Measurements from ENCODE around the gene ACBD7.

ACBD7 gene

DNA sequence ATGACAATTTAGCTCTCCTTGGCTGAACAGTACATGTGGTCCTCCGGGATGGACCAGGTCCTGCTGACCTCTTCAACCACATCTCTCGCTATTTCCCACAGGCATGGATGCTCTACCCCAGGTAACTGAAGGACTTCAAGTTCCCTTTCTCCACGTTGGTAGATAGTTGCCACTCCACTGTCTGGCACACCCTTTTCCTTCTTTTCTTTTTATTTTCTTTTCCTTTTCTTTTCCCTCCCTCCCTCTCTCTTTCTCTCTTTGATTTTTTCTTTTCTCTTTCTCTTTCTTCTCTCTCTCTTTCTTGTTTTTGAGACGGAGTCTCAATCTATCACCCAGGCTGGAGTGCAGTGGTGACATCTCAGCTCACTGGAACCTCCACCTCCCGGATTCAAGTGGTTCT, 2.8 kb upstream of the ACBD7 start:
- DNase-seq (ENCODE audit: low spot score) = no peak

DNA sequence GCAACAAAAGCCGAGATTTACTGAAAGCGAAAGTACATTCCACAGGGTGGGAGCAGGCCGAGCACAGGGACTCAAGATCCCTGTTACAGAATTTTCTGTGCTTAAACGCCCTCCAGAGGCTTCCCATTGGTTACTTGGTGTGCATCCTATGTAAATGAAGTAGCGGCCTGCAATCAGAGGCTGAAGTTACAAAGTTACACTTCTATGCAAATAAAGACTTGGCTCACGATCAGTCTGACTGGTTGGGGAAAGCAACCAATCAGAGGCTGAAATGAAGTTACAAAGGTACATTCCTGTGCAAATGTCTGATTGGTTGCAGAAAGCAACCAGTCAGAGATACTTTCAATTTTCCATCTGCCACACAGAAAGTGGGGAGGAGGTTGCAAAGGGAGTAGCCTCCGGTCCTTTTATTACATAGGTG, 4.1 kb downstream of the ACBD7 start:
- DNase-seq (ENCODE audit: low spot score) = peak; percentile 16

DNA sequence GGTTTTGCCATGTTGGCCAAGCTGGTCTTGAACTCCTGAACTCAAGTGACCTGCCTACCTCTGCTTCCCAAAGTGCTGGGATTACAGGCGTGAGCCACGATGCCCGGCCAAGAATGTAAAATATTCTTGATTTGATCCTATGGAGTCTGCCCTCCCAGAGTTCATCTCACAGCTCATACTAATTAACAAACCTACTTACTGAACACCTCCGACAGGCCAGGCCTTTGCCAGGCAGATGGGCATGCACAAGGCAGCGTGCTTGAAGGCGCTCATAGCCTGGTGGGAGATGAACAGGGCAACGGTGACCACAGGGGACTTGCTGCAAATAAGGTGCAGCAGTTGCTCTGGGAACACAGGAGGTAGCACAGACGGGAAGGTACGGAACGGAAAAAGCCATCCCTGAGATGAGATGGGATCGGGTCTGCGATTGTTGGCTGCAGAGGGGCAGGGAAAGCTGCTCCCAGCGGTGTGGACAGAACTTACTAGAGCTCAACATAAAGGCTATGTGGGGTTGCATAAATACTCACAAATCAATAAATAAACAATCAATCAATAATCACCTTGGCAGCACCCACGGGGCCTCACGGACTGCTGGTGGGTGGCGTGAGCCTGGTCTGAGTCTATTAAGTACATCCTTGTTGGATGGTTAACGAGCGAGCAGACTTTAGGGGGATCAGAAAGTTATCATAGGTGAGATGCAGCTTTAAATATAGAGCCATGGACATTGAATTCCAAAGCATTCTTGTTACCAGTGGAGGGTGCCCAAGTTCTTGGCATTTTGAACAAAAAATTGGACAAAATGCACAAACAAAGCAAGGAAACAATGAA, 4.7 kb downstream of the ACBD7 start:
- DNase-seq (ENCODE audit: low spot score) = no peak

DNA sequence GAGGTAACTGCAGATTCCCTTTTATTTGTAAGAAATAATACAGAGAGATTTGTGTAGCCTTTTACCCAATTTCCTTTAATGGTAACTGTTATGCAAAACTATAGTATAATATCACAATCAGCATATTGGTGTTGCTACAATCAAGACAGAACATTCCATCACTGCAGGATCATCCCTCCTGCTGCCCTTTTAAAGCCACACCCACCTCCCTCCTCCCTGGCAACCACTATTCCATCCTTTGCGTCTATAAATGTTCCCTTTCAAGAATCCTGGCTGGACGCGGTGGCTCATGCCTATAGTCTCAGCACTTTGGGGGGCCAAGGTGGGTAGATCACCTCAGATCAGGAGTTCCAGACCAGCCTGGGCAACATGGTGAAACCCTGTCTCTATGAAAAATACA, 13.2 kb downstream of the ACBD7 start:
- no peak for DNase-seq (ENCODE audit: low spot score)

DNA sequence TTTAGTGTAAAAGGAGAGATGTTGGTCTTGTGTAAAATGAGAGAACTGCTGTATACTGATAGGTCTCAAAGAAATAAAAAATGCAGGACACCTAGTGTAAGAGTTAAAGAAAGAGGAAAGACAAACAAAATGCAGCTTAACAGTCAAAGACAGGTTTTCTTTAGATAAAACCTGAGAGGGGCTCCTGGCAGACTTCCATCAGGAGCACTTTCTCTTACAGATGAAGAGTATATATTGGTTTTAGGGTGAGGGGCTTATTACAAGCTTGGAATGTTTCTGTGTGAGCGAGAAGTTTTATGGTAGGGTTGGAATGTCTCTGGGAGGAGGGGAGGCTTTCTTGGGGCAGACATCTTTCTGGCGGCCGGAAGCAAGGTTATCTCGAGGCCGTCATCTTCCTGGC, 16.2 kb downstream of the ACBD7 start:
- DNase-seq (ENCODE audit: low spot score) = no peak

DNA sequence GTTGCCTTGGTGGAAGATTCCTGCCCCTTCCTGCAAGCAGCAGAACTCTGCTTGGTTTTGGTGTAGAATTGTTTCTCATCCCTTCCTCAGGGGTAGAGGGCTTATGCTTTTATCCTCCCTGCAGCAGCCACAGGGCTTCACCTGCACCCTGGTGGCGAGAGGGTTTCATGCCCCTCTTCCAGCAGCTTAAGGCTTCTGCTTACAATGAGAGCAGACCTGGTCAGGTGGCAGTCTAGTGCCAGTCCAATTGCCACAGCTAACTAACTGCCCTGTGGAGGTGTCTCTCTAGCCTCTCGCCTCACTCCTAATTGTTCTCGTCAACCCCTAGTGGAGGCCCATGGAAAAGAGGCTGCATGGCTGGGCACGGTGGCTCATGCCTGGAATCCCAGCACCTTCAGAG, 19.3 kb downstream of the ACBD7 start:
- DNase-seq (ENCODE audit: low spot score) = no peak

DNA sequence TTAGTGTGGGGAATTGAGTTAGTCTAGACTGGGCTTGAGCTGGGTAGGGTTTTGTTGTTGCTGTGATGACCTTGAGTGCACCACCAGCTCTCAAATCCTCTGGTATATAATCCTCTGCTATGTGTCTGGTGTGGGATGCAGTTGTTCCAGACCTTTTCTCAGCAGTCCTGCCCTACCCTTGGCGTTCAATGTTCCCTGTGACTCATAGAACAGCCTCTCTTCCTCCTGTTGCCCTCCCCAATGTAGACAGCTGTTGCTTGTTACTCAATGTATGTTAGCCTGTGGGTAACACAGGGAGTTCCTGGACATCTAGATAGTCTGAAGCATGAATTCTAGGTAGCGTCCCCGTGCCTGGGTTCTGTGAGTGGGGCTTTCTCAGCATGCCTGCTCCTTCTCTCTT, 19.8 kb downstream of the ACBD7 start:
- DNase-seq (ENCODE audit: low spot score) = no peak

DNA sequence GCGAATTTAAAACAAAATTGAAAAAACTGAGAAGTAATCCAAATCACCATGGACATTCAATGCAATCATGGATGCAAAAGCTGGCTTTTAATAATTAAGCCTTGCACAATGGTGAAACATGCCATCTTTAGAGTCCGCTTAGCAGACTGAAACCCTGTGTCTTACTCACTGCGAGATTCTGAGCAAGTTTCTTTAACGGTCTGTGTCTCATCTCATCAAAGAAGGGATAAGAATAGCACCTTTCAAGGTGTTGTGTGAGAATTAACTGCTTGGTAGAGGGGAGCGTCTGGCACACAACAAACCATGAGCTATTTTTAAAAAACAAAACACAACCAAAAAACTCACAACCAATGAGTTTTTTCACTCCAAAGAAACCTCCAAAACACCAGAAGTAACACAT, 21.4 kb downstream of the ACBD7 start:
- DNase-seq (ENCODE audit: low spot score) = no peak

DNA sequence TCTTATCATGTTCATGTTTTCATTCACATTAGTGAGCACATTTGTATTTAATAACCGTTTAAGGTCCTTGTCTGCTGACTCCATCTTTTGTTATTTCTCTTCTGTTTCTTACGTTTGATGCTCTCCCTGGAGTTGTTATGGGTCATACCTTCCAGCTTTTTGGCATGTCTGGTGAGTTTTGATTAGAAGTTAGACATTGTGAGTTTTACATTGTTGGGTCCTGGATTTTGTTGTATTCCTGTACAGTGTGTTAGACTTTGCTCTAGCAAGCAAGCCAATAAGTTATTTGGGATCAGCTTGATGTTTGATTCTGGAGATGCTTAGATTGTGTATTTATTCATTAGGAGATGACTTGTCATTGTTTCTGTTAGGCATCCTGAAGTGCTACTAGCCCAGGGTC, 27.9 kb downstream of the ACBD7 start:
- DNase-seq (ENCODE audit: low spot score) = no peak

DNA sequence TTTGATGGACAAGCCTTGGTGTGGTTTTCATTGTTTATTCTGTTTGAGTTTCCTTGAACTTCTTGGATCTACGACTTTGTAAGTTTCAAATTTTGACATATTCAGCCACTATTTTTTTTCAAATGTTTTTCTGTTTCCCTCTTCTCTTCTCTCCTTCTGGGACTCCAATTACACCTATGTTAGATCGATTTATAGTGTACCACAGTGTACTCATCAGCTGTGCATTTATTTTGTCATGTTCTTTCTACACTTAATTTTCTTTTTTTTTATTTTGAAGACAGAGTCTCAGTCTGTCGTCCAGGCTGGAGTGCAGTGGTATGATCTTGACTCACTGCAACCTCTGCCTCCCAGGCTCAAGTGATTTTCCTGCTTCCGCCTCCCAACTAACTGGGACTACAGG, 28.7 kb downstream of the ACBD7 start:
- no peak for DNase-seq (ENCODE audit: low spot score)

DNA sequence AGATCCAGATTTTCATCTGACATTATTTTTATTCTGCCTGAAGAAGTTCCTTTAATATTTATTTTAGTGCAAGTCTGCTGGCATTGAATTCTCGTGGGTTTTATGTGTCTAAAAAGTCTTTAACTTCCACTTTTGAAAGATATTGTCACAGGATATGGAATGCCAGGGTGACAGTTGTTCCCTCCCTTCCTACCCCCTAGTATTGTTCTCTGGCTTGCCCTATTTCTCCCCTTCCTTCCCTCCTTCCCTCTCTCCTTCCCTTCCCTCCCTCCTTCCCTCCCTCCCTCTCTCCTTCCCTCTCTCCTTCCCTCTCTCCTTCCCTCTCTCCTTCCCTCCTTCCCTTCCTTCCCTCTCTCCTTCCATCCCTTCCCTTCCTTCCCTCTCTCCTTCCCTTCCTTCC, 29.9 kb downstream of the ACBD7 start:
- DNase-seq (ENCODE audit: low spot score) = no peak

DNA sequence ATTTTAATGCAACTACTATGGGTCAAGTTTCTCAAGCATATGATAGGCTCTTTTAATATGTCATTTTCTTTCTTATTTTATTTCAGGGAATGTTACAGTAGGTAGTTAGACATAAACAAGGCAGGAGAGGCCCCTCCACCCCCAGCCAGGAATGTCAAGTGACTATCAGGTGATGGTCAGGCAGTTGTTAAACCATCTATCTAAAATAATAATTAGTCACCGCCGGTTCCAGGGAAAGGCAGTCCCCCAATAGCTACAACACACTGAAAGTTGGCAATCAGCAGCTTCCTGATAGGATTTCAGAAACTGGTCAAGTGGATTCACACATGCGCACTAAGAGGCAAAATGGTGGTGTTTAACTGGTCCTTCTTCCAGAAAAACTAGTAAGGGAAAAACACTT, 35.5 kb downstream of the ACBD7 start:
- DNase-seq (ENCODE audit: low spot score) = no peak

DNA sequence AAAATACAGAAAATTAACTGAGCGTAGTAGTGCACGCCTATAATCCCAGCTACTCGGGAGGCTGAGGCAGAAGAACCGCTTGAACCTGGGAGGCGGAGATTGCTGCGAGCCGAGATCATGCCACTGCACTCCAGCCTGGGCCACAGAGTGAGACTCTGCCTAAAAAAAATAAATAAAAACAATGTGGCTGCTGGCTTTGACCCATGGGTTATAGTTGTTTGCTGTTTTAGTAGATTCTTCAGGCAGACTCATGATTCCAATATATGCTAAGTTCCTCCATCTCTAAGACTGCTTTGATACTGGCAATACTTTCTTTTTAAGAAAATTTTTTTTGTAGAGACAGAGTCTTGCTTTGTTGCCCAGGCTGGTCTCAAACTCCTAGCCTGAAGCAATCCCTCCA, 36.5 kb downstream of the ACBD7 start:
- no peak for DNase-seq (ENCODE audit: low spot score)

DNA sequence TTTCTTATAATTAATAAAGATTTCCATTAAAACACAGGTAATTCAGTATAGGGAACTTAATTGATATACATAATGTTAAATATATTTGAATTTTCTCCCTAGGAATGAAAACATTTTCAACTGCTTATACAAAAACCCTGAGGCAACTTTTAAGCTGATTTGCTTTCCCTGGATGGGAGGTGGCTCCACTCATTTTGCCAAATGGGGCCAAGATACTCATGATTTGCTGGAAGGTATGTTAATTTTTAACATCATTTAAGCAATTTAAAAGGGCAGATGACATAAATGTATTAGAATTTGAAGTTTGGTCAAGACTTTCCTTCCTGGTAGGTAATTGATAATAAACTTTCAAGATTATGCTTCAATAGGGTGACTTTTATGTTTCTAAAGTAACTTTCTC, 39.0 kb downstream of the ACBD7 start:
- DNase-seq (ENCODE audit: low spot score) = no peak

DNA sequence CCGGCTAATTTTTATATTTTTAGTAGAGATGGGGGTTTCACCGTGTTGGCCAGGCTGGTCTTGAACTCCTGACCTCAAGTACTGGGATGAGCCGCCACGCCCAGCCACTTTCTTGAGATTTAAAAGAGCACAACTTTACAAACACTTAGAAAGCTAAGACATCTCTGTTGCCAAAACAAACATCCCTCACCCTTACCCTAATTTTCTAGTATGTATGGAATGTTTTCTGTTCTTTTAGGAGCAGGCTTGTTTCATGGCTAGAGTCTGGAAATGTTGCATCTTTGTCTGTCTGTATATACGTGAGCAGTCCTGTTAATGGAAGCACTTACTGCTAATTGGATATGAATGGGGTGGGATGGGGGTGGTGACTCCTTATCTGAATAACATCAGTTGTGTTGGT, 42.0 kb downstream of the ACBD7 start:
- no peak for DNase-seq (ENCODE audit: low spot score)

DNA sequence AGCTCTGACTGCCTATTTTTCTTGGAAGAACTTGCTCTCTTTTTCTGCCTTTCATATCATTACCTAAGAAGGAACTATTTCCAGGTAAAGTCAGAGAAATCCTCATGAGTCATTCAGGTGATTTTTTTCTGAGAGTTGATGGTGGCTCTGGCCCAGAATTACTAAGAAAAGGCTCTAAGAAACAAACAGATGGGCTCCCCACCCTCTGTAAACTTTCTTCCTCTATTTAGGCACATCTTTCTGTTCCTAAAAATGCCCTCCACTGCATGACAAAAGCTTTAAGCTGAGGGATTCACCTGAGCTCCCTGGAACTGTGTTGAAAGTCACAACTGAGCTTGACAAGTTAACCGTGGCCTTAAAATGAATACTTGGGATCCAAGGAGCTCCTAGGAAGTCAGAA, 43.2 kb downstream of the ACBD7 start:
- DNase-seq (ENCODE audit: low spot score) = no peak

DNA sequence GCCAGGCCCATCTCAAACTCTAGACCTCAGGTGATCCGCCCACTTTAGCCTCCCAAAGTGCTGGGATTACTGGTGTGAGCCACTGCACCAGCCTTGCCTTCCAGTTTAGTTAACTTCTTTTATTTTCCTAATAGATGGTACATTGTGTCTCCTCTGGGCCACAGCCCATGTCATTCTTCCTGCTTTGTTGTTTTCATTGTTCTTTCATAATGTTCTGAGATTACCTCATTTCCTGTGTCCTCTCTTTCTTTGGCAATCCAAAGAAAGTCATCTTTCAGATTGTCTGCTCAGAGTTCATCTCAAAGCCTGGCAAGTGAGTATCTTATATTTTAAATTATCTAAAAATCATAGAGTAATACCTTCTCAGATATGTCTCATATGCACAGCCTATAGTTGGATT, 44.9 kb downstream of the ACBD7 start, which contains the start of gene OLAH:
TSS of gene OLAH (plus strand) at position 270 of the 400 bp plus-strand sequence. CDS start 3,346 bp downstream, outside the sequence.
- no peak for DNase-seq (ENCODE audit: low spot score)

DNA sequence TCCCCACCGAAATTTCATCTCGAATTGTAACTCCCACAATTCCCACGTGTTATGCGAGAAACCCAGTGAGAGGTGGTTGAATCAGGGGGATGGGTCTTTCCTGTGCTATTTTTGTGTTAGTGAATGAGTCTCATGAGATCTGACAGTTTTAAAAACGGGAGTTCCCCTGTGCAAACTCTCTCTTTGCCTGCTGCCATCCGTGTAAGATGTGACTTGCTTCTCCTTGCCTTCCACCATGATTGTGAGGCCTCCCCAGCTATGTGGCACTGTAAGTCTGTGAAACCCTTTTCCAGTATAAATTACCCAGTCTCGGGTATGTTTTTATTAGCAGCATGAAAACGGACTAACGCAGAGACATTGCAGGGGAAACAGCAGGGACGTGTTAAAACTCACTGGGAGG, 50.2 kb downstream of the ACBD7 start:
- DNase-seq (ENCODE audit: low spot score) = no peak

DNA sequence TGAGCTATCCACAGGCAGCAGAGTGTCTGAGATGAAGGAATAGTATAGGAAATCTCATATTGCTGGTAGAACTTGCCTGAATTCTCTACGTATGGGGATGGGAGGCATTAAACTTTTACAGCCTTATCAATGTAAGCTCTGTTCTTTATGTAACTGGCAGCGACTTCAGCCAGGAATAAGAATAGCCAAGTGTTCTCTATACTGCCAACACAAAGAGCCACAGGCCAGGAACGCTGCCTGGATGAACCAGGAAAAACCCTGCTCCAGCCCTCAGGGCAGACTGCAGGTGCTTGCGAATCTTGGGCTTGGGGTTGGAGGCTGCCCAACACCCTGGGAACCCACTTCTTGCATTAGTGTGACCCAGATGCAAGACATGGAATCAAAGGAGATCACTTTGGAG, 50.9 kb downstream of the ACBD7 start:
- DNase-seq (ENCODE audit: low spot score) = peak; percentile 80

DNA sequence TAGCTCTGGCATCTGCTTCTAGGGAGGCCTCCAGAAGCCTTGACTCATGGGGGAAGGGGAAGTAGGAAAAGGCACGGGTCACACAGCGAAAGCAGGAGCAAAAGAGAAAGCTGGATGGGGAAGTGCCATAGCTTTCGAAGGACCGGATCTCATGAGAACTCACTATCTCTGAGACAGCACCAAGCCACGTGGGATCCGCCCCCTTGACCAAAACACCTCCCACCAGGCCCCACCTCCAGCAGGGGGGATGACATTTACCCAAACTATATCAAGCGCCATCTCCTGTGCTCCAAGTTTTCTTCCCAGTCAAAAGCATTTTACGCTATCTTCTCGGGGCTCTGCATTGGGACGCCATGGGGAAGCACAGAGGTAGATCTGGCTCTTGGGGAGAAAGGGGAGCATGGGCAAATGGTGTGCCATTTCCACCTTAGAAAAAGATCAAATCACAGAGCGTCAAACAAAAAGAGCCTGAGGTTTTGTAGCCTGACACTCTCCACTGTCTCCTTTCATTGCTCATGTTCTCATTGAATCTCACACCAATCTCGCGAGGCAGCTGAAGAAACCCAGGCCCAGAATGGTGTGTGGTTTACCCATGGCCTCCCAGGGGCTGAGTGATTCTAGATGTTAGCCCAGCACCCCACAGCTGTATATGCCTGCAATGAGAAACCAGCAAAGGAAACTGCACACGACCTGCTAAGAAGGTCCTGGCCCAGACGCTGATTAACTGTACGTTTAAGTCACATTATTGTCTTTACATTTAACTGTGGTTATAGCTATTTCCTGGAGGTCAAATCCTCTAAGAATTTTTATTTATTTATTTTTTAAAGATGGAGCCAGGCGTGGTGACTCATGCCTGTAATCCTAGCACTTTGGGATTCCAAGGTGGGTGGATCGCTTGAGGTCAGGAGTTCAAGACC, 52.9 kb downstream of the ACBD7 start:
- DNase-seq (ENCODE audit: low spot score) = no peak

DNA sequence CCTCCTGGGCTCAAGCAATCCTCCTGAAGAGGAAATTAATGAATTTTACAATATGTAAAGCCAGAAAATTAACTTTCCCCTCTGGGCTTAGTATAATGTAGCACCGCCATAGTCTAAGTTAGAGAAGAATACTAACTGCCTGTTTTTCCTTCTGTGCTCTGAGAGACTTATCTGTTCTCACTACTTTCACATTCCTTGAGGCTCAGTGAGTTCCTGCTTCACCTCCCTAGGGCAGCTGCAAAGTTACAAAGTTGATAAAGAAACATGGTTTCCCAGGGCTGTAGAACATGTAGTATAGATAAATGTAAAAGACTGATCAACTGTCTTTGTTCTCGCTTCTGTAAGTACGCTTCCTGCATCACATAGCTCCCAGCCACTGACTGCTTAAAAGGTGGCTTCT, 60.8 kb downstream of the ACBD7 start:
- no peak for DNase-seq (ENCODE audit: low spot score)
